Uterus (tissue), 4 donors: Measurements from ENCODE around the gene TALDO1. TPM values are rescaled to one million over a fixed set of nuclear protein-coding genes. Genes with fewer than 3 reads are reported as not detected.

Source experiments
- DNase-seq, 2 donors: peaks; one replicate each; pipeline ENCODE4 v3.0.0-alpha.2; 2019 to 2020
- H3K27ac ChIP-seq, 2 donors: fragments of 200-600 bp; sonication (generic); 1 replicate in 1 of 2; 2 replicates in 1 of 2; pipeline ENCODE4 v1.5.1; 2016 to 2018
- H3K27me3 ChIP-seq, 2 donors: fragments of 200-600 bp; sonication (generic); one replicate each; pipeline ENCODE4 v1.5.1; 2018 to 2019; ENCODE audit warnings: control low read depth in 1 of 2
- H3K36me3 ChIP-seq, 2 donors: fragments of 200-600 bp; sonication (generic); one replicate each; pipeline ENCODE4 v1.5.1; 2019; ENCODE audit warnings: control low read depth in 1 of 2
- H3K4me1 ChIP-seq, 2 donors: fragments of 200-600 bp; sonication (generic); one replicate each; pipeline ENCODE4 v1.5.1; 2018 to 2019; ENCODE audit warnings: control low read depth in 1 of 2
- H3K4me3 ChIP-seq, 2 donors: fragments of 200-600 bp; sonication (generic); 1 replicate in 1 of 2; 2 replicates in 1 of 2; pipeline ENCODE4 v1.5.1; 2018 to 2019; ENCODE audit warnings: mild to moderate bottlenecking in 1 of 2
- H3K9me3 ChIP-seq, 2 donors: fragments of 200-600 bp; sonication (generic); one replicate each; pipeline ENCODE4 v1.5.1; 2019; ENCODE audit warnings: control low read depth in 1 of 2
- CTCF ChIP-seq, 4 experiments: fragments of 200-600 bp in 2 of 4; fragments of 450-650 bp in 2 of 4; sonication (generic) in 2 of 4; IDR thresholded peaks; one replicate each; pipeline ENCODE4 v1.5.1; 2016 to 2019; ENCODE audit warnings: antibody characterized with exemption in 4 of 4, mild to moderate bottlenecking in 2 of 4, moderate library complexity in 1 of 4
- POLR2A ChIP-seq, 2 donors: fragments of 450-650 bp; IDR thresholded peaks; one replicate each; pipeline ENCODE4 v1.6.1; 2016; ENCODE audit warnings: antibody characterized with exemption in 2 of 2, mild to moderate bottlenecking in 1 of 2, moderate library complexity in 1 of 2
- intact Hi-C: fragments of 100-400 bp; cut with DNase I; formaldehyde crosslinking; loops from one replicate; pipeline ENCODE4 v1.15.1; 2023; ENCODE audit warnings: low total_unique reads
- total RNA-seq, 4 donors: library from RNA; depleted of rRNA in 3 of 4; stranded (reverse); fragments of >200 nt in 3 of 4; gene quantifications; one replicate each; pipeline versions ENCODE4 v1.1.0 to v1.2.4, GENCODE V29; 2014 to 2023
- donor health status: DM: yes; HTN: yes; CAD: no.

TALDO1 gene
- total RNA-seq, 4 donors from 2014 or later = 60.3 to 146 (median 66.9) TPM

DNA sequence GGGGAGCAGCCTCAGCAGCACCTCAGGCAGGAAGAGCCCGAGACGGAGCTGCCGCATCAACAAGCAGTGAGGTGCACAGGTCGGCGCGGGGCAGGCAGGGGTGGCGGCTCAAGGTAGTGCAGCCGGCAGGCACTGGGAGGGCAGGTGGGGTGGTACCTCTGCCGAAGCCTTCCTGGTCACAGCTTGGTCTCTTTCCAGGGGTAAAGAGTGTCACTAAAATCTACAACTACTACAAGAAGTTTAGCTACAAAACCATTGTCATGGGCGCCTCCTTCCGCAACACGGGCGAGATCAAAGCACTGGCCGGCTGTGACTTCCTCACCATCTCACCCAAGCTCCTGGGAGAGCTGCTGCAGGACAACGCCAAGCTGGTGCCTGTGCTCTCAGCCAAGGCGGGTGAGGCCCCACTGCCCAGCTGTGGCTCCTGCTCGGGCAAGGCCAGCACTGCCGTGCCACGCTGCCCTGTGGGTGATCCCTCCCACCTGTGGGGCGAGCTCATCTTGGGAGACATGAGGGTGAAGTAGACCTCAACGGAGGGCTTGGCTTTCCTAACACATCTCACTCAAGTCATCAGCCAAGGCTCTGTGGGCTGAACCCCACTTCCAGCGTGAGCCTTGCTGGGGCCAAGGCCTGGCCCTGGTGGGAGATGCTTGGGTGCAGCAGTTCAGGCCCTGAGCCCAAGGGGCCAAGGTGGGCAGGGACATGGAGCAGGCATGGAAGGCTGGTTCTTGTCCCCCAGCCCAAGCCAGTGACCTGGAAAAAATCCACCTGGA is 16.5 kb downstream of the TALDO1 start:
- intact Hi-C loops = no loop called here
- Histone ChIP-seq H3K36me3 (no peaks in the 10 kb centered on the region), H3K9me3 (no peaks in the 10 kb centered on the region), H3K4me1 (no peaks in the 10 kb centered on the region), H3K27me3 (no peaks in the 10 kb centered on the region), H3K27ac (no peak overlapping the region), H3K4me3 (no peak overlapping the region)
- TF ChIP-seq POLR2A (IDR thresholded peaks at IDR 0.05) (no peak), CTCF (IDR thresholded peaks at IDR 0.05) (no peak)
- DNase-seq = no peak

- no peak for TF ChIP-seq POLR2A (IDR thresholded peaks at IDR 0.05)
- no peak for TF ChIP-seq CTCF (IDR thresholded peaks at IDR 0.05)
- Histone ChIP-seq H3K36me3 (no peaks in the 10 kb centered on the region), H3K4me3 (no peak overlapping the region), H3K4me1 (no peaks in the 10 kb centered on the region), H3K9me3 (no peaks in the 10 kb centered on the region), H3K27me3 (no peaks in the 10 kb centered on the region), H3K27ac (no peak overlapping the region)
- intact Hi-C loops = no loop called here
- DNase-seq = no peak
These were observed 17.2 kb downstream of the TALDO1 start for GRCh38 chr11:764322-765024.

- no peaks in the 10 kb centered on the region for H3K36me3 ChIP-seq
These were observed 17.9 kb downstream of the TALDO1 start for GRCh38 chr11:765025-765801.

GRCh38 chr11:765802-766091 is 18.5 kb downstream of the TALDO1 start:
- Histone ChIP-seq H3K36me3 (no peaks in the 10 kb centered on the region), H3K27me3 (no peaks in the 10 kb centered on the region), H3K4me3 (no peak overlapping the region), H3K27ac (no peak overlapping the region), H3K9me3 (no peaks in the 10 kb centered on the region), H3K4me1 (no peaks in the 10 kb centered on the region)
- intact Hi-C loops = no loop called here
- TF ChIP-seq POLR2A (IDR thresholded peaks at IDR 0.05) = no peak
- no peak for TF ChIP-seq CTCF (IDR thresholded peaks at IDR 0.05)
- DNase-seq = no peak

More at GRCh38 chr11:765025-765801, 17.9 kb downstream of the TALDO1 start:
- no peak overlapping the region for H3K4me3 ChIP-seq
- TF ChIP-seq CTCF (IDR thresholded peaks at IDR 0.05) (peak; percentile 28 to 58 (median 48)), POLR2A (IDR thresholded peaks at IDR 0.05) (no peak)
- no peak overlapping the region for H3K27ac ChIP-seq
- no peak for DNase-seq
- no peaks in the 10 kb centered on the region for H3K9me3 ChIP-seq
- intact Hi-C loops = no loop called here
- no peaks in the 10 kb centered on the region for H3K4me1 ChIP-seq
- H3K27me3 ChIP-seq = no peaks in the 10 kb centered on the region
